WI38 (cell line): Measurements from ENCODE around the gene ALDH1A3.

ENCODE experiments used
- H3K4me3 ChIP-seq: 2 replicates; pipeline ENCODE4 v1.5.1; 2011; ENCODE audit warnings: low read depth, mild to moderate bottlenecking, control low read depth, low read length
- CTCF ChIP-seq: IDR thresholded peaks from 2 replicates; pipeline ENCODE4 v1.5.1; 2012; ENCODE audit warnings: low read depth, mild to moderate bottlenecking, control low read depth, low read length

The ALDH1A3 gene

DNA sequence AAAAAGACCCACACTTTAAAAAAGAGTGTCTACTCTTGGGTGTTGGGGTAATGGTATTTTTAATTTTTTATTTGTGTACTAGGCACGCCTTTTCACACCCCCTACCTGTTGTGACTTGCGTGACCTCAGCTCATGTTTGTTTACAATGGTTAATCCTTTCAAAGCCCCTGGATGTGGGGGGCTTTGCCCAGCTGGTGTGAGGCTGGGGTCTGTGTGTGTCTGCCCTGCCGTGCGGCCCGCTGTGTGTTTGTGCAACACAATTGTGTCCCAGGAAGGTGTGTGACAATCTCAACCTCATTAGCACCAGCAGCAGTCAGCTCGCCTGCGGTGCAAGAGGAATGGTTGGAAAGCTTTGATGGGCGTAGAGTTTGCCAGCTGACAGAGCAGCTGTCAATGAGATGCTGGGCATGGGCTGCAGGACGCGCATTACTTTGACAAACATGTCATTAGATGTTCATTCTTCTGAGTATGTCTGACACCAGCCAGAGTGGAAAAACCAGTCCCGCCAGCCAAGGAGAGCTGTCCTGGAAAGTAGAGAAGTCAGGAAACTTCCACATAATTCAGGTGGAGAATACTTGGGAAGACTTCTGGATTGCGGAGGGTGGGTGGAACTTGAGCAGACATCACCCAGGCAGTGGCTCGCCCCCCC, 49.1 kb downstream of the ALDH1A3 start:
- TF ChIP-seq CTCF, result no peak
- H3K4me3 ChIP-seq, result no peak overlapping the region

DNA sequence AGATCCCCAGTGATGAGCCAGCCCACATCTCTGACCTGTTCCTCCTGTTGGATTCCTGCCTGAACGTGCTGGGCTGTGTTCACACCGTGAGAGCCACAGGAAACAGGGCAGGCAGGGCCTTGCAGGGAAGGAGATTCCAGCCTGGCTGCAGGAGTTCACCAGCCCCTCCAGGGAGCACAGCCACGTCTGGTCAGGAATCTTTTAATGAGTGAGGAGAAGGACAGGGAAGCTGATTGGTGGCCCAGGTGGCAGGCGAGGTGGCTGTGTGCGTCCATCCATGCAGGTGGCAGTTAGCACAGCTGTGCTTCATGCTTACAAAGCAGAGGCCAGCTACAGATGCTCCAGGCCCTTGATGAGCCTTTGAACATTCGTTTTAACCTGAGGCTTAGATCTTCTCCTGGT, 50.0 kb downstream of the ALDH1A3 start:
- no peak overlapping the region for H3K4me3 ChIP-seq
- TF ChIP-seq CTCF, result no peak

- no peak overlapping the region for H3K4me3 ChIP-seq
- TF ChIP-seq CTCF, result no peak
Observed at GRCh38 chr15:100930306-100930848, 50.7 kb downstream of the ALDH1A3 start.

- no peak for TF ChIP-seq CTCF
- H3K4me3 ChIP-seq, result no peak overlapping the region
Observed at GRCh38 chr15:100931143-100931890, 51.7 kb downstream of the ALDH1A3 start.

DNA sequence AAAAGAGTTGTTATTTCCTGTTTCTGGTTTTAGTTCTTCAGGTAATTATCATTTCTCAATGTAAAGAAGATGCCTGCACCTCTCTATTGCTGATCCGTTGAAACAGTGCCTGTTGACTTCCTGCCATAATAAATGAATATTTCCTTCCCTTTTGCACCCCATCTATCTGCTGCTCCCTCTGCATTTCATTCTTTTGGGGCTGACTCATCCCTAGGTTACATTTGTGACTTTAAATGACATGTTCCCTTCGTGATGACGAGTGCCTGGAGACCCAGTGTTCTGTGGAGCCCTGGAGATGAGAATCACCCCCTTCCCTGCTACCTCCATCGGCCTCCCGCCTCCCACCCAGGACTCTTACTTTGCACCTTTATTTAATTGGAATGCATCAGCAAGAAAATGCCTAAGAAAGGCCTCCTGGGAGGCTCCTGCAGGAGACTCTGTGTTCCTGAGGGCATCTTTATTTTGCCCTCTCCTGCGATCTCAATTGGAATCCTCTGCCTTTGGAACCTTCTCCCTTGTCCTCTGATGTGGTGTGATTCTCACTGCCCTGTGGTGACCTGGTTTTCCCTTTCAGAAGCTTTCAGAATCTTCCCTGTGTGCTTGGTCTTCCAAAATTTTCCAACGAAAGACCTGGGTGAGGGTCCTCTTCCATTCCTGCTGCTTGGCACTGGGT, 53.2 kb downstream of the ALDH1A3 start:
- H3K4me3 ChIP-seq, result no peak overlapping the region
- TF ChIP-seq CTCF, result no peak

- H3K4me3 ChIP-seq, result no peak overlapping the region
- no peak for TF ChIP-seq CTCF
Observed at GRCh38 chr15:100934166-100934565, 54.5 kb downstream of the ALDH1A3 start.

DNA sequence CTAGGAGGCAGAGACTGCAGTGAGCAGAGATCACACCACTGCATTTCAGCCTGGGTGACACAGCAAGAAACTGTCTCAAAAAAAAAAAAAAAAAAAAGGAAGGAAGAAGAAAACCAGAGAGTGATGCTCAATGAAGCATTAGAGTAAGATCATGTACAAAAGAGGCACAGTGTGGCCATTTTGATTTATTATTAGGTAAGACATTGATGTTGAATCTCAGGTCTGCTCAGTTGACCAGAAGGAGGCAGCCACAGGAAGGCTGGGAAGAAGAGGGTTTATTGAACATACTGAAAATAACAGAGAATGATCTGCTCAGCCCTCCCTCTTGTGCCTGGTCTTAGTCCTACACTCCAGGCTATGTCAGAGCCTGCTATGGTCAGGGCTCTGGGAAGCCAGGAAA, 55.1 kb downstream of the ALDH1A3 start:
- no peak overlapping the region for H3K4me3 ChIP-seq
- peak; percentile 16; the same call in 1 of the 2 replicates for TF ChIP-seq CTCF
